Bone marrow (tissue), 2 donors: ENCODE measurements around the gene NAA60.
"Not testable (repeated sequence)": the region's sequence is repeated elsewhere in the genome, so short reads cannot be mapped to it uniquely, and the experiment has no call there.

Source experiments
- DNase-seq, 2 donors: peaks; one replicate each; lab custom pipeline; 2025; lab: John Stamatoyannopoulos, UW

NAA60 gene

GRCh38 chr16:3461151-3461550, 17.7 kb downstream of the NAA60 start:
- peak in 1 of 2 donors; percentile 49 for DNase-seq

GRCh38 chr16:3465301-3465700, 21.8 kb downstream of the NAA60 start:
- DNase-seq, result no peak

DNA sequence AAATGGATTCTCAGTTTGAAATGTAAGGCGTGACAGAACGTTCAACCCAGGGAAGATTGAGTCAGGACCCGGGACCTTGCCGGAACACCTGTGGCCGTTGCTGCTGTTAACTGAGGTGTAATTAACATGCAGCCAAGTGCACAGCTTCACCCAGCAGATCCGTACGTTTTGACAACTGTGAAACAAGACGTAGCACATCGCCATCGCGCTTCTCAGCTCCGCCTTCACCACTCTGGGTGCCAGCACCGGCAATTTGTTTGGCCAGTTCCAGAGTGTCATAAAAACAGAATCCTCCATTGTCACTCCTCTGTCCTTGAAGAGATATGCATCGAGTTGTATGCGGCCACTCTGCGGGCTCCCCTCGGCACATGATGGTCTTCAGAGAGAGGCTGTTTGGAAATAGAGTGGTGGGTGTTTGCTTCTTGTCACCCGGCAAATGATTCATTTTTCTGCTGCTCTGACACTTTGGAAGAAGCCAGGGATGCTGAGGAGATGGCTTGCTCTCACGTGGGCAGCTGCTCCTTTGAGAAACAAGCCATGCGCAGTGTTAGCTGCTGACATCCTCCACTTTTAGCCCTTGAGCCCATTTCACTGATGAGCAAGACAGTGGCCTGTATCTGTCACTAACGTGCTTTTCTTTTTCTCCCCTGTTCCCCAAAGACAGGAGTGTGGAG, 22.6 kb downstream of the NAA60 start:
- no peak for DNase-seq

DNA sequence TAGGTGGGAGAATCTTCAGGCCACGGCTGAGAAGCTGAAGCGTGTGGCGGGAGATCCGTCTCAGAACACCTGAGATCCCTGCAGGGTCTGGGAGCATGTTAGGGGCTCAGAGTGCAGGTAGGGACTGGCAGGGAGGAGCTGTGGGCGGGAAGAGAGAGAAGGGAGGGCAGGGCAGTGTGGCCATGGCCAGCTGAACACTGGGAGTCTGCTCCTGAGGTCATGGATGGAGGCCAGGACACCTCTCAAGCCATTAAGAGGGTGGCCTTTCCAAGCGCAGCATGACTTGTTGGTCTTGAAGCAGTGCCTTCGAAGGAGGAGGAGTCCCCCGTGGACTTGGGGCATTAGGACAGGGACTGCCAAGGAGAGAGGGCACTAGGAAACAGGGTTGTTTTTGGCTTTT, 23.7 kb downstream of the NAA60 start:
- no peak for DNase-seq

GRCh38 chr16:3467921-3468320, 24.4 kb downstream of the NAA60 start:
- DNase-seq, result no peak

DNA sequence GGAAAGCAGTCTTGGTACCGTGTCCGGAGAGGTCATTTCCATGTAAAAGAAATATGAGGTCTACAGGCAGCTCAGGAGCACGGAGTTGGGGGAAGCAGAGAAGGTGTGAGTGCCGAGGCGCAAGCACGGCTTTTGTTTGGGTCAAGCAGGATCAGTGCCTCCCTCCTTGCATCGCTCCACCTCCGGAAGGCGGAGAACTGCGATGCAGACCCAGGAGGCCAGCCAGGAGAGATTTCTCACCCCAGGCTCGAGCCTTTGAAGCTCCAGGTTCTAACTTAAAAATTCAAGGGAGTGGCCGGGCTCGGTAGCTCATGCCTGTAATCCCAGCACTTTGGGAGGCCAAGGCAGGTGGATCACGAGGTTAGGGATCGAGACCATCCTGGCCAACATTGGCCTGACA, 25.0 kb downstream of the NAA60 start:
- DNase-seq, result no peak

GRCh38 chr16:3469736-3470135, 26.3 kb downstream of the NAA60 start:
- no peak for DNase-seq

DNA sequence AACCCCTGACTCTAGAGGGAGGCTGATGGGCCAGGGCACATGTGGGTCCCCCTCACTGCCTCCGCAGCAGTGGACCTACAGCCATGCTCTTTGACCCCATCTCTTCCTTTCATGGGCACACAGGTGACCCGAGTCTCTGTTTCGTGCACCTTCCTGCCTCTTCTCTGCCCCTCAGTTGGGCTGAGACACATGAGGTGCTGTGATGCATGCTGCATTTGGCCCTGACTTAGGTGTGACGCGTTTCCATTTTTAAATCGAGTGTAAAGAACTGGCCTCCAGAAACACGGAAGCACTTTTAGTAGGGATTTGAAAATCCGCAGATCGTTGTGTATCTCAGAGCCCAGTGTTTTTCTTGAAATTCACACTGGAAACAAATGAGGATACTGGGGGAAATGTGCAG, 27.2 kb downstream of the NAA60 start:
- no peak for DNase-seq

- DNase-seq, result no peak
Measured at GRCh38 chr16:3471518-3472176, 28.2 kb downstream of the NAA60 start.

DNA sequence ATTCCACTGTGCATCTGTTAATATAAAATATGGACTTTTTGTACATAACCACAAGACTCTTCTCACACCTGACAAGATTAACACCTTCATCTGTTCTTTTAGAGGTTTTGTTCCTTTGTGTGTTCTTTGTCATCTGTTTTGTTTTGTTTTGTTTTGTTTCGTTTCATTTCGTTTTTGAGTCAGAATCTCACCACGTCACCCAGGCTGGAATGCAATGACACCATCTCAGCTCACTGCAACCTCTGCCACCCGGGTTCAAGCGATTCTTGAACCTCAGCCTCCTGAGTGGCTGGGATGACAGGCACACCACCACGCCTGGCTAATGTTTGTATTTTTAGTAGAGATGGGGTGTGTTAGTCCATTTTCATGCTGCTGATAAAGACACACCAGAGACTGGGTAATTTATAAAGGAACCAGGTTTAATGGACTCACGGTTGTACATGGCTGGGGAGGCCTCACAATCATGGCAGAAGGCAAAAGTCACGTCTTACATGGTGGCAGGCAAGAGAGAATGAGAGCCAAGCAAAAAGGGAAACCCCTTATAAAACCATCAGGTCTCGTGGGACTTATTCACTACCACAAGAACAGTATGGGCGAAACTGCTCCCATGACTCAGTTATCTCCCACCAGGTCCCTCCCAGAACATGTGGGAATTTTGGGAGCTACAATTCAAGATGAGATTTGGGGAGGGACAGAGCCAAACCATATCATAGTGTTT, 29.6 kb downstream of the NAA60 start:
- no peak for DNase-seq

- DNase-seq, result not testable (repeated sequence)
Measured at GRCh38 chr16:3473596-3473943, 30.1 kb downstream of the NAA60 start.

DNA sequence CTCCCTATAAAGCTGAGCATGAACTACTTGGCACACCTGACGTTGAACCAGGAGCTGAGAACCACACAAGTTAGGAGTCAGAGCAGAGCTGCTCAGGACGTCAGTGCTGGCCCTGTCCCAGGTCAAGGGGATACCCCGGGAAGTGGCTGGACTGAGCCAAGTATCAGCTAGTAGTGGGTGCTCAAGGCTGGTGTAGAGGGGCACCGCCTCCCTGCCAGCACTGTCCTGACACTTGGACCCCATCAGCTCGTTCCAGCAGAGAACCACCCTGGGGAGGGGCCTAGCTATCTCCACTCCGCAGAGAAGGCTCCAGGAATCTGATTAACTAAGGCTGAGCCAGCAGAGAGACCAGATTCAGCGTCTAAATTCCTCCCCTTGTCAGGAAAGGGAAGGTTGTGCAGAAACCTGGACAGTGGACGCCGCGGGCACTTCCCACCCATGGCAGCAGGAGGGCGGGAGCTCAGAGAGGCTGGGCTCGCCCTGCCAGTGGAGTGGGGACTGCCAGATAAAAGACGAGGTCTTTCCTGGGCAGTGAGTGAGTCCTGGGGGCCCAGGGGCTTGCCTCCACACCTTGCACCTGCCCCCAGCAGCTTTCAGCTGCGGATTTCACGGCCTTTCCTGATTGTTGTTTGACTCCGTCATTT, 30.8 kb downstream of the NAA60 start:
- no peak for DNase-seq

DNA sequence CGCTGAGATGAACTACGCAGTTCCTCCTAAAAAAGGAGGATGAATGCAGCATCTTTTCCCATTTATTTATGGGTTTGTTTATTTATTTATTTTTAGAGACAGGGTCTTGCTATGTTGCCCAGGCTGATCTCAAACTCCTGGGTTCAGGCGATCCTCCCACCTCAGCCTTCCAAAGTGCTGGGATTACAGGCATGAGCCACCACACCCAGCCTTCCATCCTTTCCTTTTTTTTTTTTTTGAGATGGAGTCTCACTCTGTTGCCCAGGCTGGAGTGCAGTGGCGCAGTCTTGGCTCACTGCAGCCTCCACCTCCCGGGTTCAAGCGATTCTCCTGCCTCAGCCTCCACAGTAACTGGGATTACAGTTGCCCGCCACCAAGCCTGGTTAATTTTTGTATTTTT, 31.4 kb downstream of the NAA60 start:
- not testable (repeated sequence) for DNase-seq

DNA sequence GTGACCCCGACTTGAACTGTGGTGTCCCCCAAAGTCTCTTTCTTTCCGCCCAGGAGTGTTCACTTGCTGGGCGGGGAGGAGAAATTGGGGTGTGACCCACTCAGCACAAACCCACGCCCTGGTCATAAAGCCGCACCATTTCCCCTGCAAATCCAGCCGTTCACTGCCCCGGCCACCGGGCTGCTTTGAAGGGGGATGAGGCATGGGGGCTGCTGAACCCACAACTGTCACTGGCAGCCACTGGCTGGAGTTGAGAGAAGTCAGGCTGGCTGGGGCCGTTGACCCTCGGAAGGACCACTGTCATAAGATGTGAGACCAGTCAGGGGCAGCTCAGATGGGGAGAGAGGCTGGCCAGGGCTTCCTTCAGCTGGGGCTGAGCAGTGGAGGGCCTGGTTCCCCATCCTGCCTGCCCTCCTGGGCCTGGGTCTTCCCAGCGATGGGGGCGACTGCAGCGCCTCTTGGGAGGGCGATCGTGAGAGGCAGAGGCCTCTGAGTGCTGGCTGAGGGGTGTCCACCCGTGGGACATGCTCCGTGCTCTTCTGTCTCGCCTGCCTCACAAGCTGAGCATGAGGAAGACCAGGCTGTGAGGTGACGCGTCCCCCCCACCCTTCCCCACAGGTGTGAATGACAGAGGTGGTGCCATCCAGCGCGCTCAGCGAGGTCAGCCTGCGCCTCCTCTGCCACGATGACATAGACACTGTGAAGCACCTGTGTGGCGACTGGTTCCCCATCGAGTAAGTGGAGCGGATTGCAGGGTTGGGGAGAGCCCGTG, 32.3 kb downstream of the NAA60 start:
- no peak for DNase-seq

DNA sequence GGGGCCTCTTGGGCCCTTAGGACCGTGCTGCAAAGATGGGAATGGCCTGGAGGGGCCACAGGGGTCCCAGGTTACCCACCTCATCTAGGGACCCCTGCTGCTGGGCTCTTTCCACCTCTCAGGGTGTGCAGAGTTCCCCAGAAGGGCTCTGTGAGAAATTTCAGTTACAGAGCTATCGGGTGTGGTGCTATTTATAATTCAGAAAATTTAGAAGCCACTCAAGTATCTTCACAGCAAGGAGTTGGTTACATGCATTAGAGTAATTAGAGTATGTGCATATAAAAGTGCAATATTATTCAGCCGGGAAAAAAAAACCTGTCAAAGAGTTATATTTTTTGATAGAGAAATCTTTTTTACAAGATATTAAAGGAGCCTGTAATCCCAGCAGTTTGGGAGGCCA, 32.9 kb downstream of the NAA60 start:
- no peak for DNase-seq

DNA sequence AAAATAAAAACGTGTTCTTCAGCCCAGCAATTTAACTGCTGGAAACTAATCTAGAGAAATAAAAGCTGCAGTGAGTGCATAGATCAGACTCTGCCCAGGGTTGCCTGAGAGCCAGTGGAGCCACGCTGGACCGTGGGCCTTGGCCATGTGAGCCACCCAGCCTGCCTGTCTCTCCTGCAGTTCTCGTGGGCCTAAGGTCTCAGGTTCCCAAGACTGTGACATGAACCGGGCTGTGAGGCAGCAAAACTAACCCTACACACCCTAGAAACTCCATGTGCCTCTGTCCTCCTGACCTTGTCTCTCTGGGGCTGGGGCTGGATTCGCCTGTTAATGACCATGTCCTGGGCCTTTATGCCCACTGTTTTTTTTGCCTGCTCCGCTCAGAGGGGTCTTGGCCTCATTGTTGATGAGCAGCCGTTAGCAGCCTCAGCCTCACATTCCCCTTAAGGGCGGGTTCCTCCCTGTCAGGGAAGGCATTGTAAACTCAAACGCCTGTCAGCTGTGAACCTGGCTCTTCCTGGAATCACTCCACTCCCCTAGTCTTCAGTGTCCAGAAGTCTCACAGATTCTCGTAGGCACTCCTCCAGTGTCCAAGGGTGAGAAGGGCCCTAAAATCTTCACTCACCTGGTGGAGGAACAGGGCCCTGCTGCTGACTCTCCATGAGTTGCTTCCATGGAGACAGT, 34.9 kb downstream of the NAA60 start:
- DNase-seq, result no peak

GRCh38 chr16:3479654-3480216, 36.3 kb downstream of the NAA60 start:
- DNase-seq, result no peak

GRCh38 chr16:3480901-3481695, 37.6 kb downstream of the NAA60 start:
- no peak for DNase-seq

DNA sequence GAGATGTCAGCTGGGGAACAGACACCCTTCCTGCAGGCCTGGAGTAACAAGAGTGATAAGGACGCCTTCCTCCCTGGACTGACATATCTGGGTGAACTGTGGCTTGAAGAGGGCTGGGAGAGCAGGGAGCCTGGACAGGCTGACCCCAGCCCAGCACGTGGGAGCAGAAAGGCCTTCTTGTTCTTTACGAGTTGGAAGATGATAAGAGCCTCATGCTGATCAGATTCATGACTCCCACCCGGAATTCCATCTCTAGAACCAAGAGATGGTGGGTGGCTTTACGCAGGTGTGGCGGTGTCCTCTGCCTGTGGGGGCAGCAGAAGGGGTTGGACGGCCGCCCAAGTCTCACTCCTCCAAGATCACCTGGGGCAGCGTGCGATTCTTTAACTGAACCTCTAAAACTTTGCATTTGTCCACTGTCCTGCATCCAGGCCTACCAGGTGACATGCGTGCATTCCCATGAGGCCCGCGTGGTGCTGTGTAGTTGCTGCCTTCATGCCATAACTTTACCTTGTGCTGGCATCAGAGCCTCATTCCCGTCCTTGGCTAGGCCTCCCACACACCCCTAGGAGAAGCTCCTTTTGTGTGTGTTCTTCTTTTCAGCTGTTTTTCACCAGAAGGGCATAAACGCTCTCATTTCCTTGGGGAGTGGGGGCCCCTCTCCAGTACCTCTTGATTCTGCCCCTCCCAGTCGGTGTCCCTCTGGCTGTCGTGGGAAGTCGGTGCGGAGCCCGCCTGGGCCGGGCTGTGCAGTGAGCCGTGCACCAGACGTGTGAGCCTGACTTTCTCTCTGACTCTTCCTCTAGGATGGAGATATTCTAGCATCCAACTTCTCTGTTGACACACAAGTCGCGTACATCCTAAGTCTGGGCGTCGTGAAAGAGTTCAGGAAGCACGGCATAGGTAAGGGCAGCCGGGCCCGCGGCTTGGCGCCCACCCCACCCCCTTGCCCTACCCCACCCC, 38.5 kb downstream of the NAA60 start:
- no peak for DNase-seq
